ENCODE data around the gene TDRD9. TPM values are rescaled to one million over a fixed set of nuclear protein-coding genes. Genes with fewer than 3 reads are reported as not detected.

Gene TDRD9
- total and polyA plus RNA-seq, 12 donors: 0.55 to 8.4 (median 2.4) TPM

GRCh38 chr14:103898204-103898603 lies 30.1 kb upstream of the TDRD9 start:
- intact Hi-C loops (cut with DNase I): no loop called here
- Histone ChIP-seq H3K4me3 (no peak overlapping the region), H3K27ac (no peak overlapping the region), H3K9me3 (no peaks in the 10 kb centered on the region), H3K27me3 (no peaks in the 10 kb centered on the region), H3K4me1 (peaks cover 0 to 25% (median 9%) of the 10 kb centered on the region in 9 donors), H3K36me3 (no peaks in the 10 kb centered on the region)
- 95 to 97% methylated on average over 4 of the region's 4 CpGs for WGBS, 2 donors
- DNase-seq (no peak), ATAC-seq (no peak)
- TF ChIP-seq CTCF (IDR thresholded peaks at IDR 0.05): no peak

- ATAC-seq (no peak), DNase-seq (no peak)
- H3K27me3 ChIP-seq: no peaks in the 10 kb centered on the region
- intact Hi-C loops (cut with DNase I): no loop called here
- 85 to 86% methylated on average over 9 of the region's 9 CpGs for WGBS, 2 donors
- no peak overlapping the region for H3K4me3 ChIP-seq
- no peak overlapping the region for H3K27ac ChIP-seq
- H3K36me3 ChIP-seq: no peaks in the 10 kb centered on the region
- H3K4me1 ChIP-seq: peaks cover 0 to 25% (median 9%) of the 10 kb centered on the region in 9 donors
- TF ChIP-seq CTCF (IDR thresholded peaks at IDR 0.05): no peak
- H3K9me3 ChIP-seq: no peaks in the 10 kb centered on the region
These were observed 29.5 kb upstream of the TDRD9 start for GRCh38 chr14:103898711-103899110.

DNA sequence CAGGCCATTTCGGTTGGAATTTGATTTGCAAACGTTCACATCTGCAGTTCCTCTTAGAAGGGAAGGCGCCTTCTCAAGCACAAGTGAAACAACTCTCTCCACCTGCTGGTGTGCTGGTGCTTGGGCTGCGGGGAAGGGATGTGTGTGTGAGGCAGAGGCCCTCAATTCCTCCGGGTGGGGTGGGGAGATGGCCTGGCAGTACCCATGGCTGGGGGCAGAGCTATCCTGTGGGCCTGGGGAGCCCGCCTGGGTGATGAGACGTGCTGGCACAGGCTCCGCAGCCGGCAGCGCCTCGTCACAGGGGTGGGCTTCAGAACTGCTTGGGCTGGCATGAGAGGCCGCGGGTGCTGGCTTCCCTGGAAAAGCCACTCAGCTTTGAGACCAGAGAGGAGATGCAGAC lies 28.9 kb upstream of the TDRD9 start:
- Histone ChIP-seq H3K36me3 (no peaks in the 10 kb centered on the region), H3K4me1 (peaks cover 0 to 24% (median 8%) of the 10 kb centered on the region in 9 donors), H3K4me3 (no peak overlapping the region), H3K27me3 (no peaks in the 10 kb centered on the region), H3K27ac (no peak overlapping the region), H3K9me3 (no peaks in the 10 kb centered on the region)
- no peak for TF ChIP-seq CTCF (IDR thresholded peaks at IDR 0.05)
- intact Hi-C loops (cut with DNase I): no loop called here
- WGBS, 2 donors: 79% methylated on average over 13 of the region's 13 CpGs
- ATAC-seq: no peak
- no peak for DNase-seq

DNA sequence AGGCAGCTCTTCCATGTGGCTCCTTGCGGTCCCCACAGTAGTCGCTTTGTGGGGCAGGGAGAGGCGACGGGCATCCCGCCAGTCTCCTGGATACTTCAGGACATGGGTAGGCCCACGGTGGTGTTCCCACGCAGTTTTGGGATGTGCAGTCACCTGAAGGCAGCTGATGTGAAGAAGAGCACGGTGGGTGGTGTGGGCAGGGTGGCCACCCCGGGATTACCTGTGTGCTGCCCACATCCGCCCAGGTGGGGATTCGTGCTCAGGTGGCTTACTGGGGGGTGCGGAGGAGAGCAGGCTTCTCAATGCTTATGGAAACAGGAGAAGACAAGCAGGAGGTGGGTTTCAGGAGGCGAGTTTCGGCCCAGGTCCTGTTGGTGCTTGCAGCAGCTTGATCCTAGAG lies 28.4 kb upstream of the TDRD9 start:
- WGBS, 2 donors: 93 to 96% methylated on average over 14 of the region's 14 CpGs
- Histone ChIP-seq H3K9me3 (no peaks in the 10 kb centered on the region), H3K4me3 (no peak overlapping the region), H3K36me3 (no peaks in the 10 kb centered on the region), H3K27me3 (no peaks in the 10 kb centered on the region), H3K4me1 (peaks cover 0 to 19% (median 4%) of the 10 kb centered on the region in 9 donors), H3K27ac (no peak overlapping the region)
- no peak for TF ChIP-seq CTCF (IDR thresholded peaks at IDR 0.05)
- ATAC-seq: no peak
- DNase-seq: no peak
- intact Hi-C loops (cut with DNase I): no loop called here

All from heart right ventricle (tissue), 16 donors.